GM19240 (cell line): Measurements from ENCODE around the gene ENTREP1.
"Not testable (repeated sequence)": the region's sequence is repeated elsewhere in the genome, so short reads cannot be mapped to it uniquely, and the experiment has no call there.

ENCODE experiments used
- DNase-seq: peaks from one replicate; pipeline ENCODE4 v3.0.0; 2011; ENCODE audit warnings: low spot score; ENCODE audit not compliant: insufficient read length

Gene ENTREP1

GRCh38 chr9:69409936-69410335, 84.9 kb downstream of the ENTREP1 start:
- DNase-seq, result not testable (repeated sequence)

DNA sequence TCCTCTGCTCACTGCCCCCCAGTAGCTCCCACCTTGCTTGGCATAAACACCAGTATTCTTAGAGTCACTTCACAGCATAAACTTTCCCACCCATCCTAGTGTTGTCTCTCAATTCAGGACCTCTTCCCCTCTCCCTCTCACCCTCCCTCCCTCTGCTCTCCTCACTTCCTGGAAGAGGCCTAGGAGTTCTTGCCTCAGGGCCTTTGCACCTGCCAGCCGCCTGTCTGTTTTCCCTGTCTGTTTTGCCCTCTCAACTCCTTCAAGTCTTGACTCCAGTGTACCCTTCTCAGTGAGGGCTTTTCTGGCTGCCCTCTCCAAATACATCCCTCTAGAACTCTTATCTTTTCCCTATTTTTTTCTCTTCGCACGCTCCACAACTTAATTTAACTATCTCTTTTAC, 86.2 kb downstream of the ENTREP1 start:
- DNase-seq, result no peak

- no peak for DNase-seq
Observed at GRCh38 chr9:69411931-69412740, 87.1 kb downstream of the ENTREP1 start.

DNA sequence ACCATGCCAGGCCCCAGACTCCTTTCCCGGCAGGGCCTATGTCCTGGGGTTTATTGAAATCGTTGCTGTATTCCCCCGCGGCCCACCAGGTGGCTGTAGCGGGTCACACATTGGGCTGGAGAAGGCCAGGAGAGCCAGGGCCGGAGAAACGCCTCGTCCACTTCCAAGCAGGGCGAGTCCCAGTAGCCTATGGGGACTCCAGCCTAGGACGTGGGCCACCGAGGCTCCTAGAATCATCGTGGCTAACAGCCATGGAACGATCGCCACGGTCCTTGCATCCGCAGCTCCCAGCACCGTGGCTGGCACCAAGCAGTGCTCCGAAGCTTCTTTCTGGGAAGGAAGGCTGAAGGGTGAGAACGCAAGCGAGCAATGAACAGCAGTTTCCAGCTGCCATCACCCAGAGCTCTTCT, 87.7 kb downstream of the ENTREP1 start:
- DNase-seq, result no peak

DNA sequence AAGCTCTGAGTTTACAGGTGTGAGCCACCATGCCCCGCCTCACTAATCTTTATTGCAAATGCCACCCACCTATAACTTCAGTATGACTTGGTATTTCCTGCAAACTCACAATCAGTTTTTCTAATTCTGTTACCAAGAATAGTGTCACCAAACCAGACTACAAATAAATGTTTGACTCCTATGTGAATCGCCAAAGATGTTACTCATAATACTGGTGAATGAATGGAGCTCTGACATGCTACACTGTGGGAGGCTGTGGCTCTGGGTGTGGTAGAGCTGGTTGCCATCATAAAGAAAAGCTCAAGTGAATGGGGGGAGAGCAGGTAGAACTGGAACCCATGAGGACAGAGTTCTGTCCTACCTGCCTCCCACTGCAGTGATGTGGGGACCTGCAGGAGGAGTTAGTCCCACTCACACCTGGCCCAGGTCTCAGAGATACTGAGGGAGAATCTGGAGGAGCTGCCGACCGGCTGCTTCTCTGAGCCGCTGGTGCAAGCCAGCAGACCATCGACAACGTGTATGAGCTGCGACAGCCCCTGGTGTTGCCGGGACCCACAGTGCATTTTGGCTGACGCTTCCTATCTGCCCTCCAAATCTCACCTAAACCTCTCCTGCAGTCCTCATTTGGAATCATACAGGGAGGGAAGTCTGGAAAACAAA, 95.7 kb downstream of the ENTREP1 start:
- no peak for DNase-seq

DNA sequence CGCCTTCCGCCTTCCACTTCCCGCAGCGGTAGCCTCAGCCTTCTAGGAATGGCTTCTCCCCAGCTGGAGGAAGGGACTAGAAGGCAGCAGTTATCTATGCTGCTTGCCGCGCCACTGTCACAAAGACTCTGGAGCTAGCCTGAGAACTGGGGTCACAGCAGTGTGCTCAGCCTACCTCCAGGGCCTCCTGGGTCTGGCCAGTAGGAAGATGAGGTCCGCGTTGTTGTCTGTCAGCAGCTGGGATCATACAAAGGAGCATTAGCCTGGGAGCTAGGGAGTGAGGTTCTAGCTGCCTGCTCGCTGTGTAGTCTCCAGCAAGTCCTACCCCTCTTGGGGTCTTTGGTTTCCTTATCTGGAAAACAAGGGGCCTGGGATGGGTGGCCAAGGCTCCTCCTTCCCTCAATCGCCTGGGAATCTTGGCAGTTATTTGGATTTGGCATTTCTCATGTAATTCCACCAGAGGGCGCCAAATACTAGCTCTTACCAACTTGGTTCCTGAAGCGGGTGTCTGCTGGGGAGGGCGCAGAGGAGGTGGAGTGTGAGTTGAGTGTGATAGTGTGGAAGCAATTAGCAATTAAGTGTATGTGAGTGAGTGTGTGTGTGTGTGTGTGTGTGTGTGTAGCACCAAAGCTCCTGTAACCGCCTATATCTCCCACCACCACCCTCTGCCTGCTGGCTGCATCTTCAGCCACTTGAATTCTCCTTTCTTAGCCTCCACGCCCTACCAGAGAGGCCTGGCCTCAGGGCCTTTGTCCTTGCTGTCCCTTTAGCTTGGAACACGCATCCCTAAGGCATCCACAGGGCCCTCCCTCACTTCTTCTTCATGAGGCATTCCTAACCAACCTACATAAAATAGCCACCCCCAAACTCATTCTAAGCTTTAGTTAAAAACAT, 97.1 kb downstream of the ENTREP1 start:
- peak; percentile 66 for DNase-seq

GRCh38 chr9:69425136-69425801, 100.3 kb downstream of the ENTREP1 start:
- DNase-seq, result no peak

GRCh38 chr9:69427286-69427685, 102.3 kb downstream of the ENTREP1 start:
- DNase-seq, result no peak

DNA sequence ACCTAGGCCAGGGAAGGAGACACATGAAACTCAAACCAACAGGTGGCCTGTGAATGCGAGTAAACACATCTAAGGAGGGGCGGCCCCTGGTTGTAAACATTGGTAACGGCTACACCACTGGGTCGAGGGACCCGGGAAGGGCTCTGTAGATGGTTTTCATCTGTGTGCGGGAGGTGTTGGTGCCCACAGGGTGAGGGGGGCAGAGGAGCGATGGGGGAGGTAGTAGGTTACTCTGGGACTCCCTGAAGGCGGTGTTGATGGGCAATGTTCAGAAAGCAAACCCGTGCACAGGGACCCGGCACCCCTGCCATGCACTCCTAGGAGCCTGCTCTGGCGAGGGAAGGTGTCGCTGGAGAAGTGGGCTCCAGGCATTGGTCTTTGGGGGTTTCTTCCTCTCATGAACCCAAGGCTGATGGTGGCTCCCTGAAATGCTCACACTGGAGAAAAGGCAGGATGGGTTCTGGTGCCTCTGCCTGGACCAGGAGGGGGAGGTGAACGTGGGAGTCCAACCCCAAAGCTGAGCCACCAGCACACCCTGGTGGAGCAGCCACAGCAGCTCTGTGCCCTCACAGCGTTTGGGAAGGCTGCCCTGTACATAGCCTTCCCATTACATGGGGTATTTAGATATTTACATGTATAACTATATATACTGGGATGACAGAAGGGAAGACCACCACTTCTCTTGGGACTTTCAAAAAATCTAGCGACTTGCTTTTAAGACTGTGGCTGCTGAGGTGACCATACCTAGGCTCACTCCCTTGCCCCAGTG, 103.2 kb downstream of the ENTREP1 start:
- no peak for DNase-seq

DNA sequence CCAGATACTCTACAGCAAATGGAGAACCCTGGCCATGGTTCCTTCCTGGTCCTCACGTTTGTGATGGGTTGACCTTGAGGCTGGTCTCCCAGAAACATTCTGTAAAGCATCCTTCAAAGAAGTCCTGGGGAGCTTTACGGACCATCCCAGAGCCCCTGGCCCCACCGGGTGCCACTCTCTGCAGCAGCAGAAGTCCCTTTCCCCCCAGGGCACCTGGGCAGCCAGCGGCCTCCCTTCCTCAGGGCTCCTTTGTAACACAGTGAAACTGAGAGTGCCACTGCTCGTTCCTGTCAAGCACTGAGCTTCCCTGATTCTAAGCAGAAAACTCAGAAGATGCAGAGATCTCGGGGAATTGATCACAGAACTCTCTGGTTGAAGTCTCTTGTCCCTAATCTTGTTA, 104.3 kb downstream of the ENTREP1 start:
- DNase-seq, result no peak

DNA sequence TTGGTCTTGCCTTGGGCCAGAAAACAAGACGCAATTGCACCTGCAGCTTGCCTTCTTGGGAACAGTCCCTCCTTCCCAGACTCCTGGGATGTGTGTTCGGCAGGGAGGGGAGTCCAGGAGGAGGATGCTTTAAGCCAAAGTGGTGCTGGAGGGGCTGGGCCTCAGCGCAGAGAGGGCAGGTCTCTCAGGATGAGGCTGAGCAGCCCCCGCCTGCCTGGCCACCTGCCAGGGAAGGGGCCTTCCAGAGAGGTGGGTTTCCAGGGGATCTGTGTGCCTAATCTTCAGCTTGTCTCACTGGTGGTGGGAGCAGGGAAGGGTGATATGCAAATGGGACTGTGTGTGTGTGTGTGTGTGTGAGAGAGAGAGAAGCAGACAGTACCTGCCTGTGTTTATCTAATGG, 105.2 kb downstream of the ENTREP1 start:
- DNase-seq, result no peak

DNA sequence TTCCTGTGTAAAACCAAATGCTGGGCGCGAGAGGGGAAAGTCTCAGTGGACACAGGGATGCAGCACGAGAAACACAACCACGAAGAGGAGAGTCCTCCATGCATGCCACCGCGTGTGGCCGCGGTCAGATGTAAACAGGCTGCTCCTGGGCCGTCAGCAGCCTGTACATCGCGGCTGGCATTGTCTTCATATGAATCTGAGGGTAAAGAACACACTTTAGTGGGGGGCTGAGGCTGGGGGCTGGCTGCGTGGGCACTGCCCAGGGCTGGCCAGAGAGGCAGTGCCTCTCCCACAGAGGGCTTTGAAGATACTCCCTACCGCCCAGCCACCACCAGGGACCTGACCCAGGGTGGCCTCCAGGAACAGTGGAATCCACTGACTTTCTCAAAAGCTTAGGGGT, 106.2 kb downstream of the ENTREP1 start:
- DNase-seq, result no peak

DNA sequence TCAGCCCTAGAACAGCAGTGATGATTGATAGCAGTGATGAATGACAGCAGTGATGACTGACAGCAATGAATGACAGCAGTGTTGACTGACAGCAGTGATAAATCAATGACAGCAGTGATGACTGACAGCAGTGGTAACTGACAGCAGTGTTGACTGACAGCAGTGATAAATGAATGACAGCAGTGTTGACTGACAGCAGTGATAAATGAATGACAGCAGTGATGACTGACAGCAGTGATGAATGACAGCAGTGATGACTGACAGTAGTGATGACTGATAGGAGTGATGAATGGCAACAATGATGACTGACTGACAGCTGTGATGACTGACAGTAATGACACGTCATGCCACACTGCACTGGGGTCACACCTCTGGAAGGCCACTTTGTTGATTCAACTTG, 106.8 kb downstream of the ENTREP1 start:
- DNase-seq, result no peak

DNA sequence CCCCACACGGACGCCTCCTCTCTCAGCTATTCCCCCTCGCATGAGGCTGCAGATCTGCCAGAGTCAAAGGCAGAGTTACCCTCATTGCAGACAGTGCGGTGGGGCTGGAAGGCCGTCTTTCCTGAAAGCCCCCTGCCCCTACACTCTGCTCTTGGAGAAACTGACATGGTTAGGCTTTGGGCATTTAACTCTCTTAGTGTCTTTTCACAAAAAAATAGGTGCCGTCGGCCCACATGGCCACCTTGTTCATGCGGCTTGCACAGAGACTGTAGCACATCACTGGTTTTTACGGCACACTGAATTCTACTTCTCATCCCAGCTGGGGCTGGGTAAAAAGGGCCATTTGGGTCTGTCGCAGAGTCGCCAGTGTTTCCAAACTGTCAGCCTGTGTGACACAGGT, 107.6 kb downstream of the ENTREP1 start:
- DNase-seq, result no peak

- no peak for DNase-seq
Observed at GRCh38 chr9:69433392-69433791, 108.4 kb downstream of the ENTREP1 start.

- no peak for DNase-seq
Observed at GRCh38 chr9:69433968-69434367, 109.0 kb downstream of the ENTREP1 start.

GRCh38 chr9:69439654-69440053, 114.6 kb downstream of the ENTREP1 start:
- DNase-seq, result not testable (repeated sequence)

GRCh38 chr9:69440254-69440955, 115.4 kb downstream of the ENTREP1 start:
- DNase-seq, result not testable (repeated sequence)
